ENCODE data around the gene FRMD5.

FRMD5 gene

DNA sequence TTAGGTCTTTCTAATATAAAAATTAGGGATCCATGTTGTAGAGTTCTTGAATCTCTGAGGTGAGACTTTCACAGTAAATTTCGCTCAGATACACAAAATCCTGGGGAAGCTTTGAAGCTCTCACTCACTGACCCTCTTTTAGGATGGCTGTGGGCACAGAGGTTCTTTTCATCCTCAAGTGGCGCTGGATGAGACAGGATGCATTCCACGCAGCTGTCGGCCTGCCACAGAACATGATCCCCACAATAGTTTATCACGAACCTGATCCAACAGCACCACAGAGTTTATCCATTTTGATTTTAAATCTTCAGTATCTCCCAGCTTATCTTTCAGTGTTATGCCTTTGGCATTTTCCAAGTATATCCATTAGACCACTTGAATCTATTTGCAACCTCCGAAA lies 276.4 kb downstream of the FRMD5 start:
- no peak for DNase-seq

DNA sequence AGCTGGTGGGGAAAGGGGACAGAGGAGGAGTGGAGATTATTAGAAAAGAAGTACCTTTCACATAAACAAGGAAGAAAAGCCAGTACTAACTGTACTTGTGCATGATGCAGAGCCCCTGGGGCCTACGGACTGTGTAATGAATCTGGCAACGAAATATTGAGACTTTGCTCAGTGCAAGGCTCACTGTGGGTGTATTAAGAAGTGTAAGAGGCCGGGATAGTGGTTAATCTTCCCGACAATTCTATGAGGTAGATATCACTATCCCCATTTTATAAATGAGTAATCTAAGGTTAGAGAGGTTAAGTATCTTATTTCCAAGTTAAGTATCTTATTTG lies 278.8 kb downstream of the FRMD5 start:
- no peak for DNase-seq

- DNase-seq: no peak
Observed at GRCh38 chr15:43915631-43916325, 279.3 kb downstream of the FRMD5 start.

DNA sequence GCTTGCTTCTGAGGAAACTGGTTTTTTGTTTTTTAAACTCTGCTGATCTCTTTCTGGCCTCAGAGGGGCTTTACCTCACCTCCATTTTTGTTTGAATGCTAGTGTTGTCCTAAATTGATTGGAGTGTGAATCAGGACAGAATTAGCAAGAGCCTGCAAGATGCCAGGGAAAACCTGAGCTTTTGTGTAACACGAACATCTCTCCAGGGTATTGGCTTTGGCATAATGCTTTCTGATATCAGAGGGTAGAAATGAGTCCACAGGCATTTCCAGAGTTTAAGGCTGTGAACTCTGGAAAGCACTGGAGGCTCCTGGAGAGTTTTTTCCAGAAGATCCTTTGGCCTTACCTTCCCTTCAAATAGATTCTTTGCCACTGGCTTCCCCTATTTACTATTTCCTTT lies 281.1 kb downstream of the FRMD5 start:
- no peak for DNase-seq

GRCh38 chr15:43913026-43913780 lies 281.9 kb downstream of the FRMD5 start:
- no peak for DNase-seq

- DNase-seq: no peak
Observed at GRCh38 chr15:43912208-43912607, 282.9 kb downstream of the FRMD5 start.

DNA sequence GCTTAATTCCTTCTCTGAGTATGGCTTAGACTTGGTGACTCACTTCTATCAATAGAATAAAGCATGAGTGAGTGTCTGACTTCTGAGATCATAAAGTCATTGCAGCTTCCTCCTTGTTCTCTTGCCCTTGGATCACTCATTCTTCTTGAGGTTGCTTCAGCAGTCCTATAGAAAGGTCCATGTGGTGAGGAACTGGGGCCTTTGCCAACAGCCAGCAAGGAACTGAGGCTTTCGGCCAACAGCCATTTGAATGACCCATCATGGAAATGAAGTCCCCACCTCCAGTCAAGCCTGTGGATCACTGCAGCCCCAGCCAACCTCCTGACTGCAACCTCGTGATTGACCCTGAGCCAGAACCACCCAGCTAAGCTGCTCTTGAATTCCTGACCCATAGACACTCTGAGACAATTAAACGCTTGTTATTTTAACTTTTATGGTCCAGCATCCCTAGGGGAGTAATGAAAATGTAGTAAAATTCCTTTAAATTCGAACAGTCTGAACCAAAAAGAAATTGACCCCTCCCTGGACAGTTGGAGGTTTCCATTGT lies 283.8 kb downstream of the FRMD5 start:
- DNase-seq: no peak

DNA sequence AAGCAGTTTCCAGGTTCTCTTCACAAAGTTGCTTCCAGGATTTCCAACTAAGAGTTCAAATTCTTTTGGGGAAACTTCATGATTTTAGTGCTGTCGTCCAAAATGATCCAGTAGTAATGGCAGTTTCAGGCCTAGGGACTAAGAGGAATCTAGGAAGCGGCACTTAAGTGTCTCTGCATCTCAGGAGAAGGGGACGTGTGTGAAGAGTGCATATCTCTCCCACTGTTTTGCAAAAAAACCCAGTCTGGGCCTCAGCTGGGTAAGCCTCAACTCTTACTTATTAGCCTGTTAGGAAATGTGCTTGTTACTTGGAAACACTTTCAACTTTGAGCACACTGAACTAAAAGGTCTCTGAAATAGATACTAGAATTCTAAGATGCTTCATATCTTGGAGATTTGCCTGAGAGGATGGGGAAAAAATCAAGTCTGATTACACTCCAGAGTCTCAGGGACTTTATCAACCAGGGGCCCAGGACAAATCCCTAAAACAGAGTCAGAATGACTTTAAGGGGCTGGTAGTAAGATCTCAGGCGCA lies 286.5 kb downstream of the FRMD5 start:
- no peak for DNase-seq

DNA sequence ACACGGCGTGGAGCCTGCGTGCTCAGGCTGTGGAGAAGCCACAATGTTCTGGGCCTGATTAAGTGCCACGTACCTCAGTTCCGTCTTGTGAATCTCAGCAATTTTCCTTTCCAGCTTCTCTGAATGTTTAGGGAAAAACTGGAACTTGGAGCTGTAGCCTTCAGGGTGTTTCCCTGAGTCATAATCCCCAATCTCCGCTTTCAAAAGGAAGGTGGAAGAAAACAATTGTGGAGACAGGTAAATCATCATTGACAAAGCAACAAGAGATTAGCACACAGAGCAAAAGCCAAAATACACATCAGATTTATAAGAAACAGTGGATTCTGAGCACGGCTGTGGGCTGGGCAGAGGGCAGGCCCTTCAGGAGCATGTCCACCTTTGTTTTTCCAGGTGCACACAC lies 289.3 kb downstream of the FRMD5 start:
- no peak for DNase-seq

- peak; percentile 54 for DNase-seq
Observed at GRCh38 chr15:43903864-43904290, 291.2 kb downstream of the FRMD5 start.

- DNase-seq: no peak
Observed at GRCh38 chr15:43901495-43901894, 293.6 kb downstream of the FRMD5 start.

- no peak for DNase-seq
Observed at GRCh38 chr15:43900996-43901395, 294.1 kb downstream of the FRMD5 start.

DNA sequence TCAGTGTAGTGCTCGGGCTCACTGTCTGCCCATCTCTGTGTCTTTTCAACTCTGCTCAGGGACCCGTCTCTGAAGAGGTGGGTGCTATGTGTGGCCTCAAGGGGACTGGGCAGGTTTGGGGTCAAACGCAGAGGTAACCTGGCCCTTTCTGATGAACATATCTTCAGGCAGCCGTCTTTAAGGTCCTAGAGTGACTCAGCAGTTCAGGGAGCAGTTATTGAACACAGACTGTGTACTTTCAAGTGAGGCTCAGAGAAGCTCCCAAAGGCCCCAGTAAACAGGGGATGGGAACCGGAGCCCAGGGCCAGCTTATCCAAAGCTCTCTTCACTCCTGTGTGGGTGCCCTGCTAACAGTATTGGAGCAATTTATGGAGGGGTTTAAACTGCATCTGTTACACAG lies 295.1 kb downstream of the FRMD5 start:
- no peak for DNase-seq

- no peak for DNase-seq
Observed at GRCh38 chr15:43898891-43899290, 296.2 kb downstream of the FRMD5 start.

DNA sequence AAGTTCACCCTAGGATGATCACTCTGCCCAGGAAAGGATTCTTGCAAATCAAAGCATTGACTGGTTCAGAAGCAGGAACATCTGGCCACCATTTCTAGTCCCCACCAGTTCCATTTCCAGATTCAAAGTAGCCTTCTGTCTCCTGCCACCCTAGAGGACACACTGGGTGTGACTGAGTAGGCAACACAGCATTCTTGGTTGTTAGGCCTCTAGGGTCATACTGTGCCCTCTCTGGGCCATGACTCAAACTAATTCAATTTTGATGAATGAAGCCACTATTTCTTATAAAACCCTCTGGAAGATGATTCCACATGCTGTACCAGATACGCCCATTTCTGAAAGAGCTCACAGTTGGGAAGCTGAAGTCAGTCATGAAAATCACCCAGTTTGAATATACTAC lies 298.5 kb downstream of the FRMD5 start:
- DNase-seq: no peak

- DNase-seq: no peak
Observed at GRCh38 chr15:43895586-43895985, 299.5 kb downstream of the FRMD5 start.

GRCh38 chr15:43893956-43894355 lies 301.1 kb downstream of the FRMD5 start:
- no peak for DNase-seq

GRCh38 chr15:43889042-43889441 lies 306.0 kb downstream of the FRMD5 start:
- DNase-seq: no peak

- DNase-seq: no peak
Observed at GRCh38 chr15:43887901-43888300, 307.2 kb downstream of the FRMD5 start.

- no peak for DNase-seq
Observed at GRCh38 chr15:43886558-43886957, 308.5 kb downstream of the FRMD5 start.

DNA sequence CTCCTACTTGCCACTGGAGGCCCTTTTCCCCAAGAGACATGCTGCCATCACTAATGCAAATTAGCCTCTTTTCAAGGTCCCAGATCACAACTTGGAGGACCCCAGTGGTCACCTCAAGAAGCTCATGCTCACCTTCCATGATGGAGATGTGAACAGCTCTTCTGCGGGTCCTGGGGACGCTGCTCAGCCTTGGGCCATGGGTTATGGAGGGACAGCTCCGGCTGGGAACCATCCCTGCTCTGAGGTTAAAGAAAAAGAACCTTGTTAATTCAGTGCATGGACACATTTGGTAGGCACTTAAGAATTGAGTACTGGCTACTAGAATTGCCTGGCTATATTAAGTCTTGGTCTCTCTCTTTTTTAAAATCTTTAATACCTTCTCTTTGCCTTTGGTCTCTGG lies 311.5 kb downstream of the FRMD5 start:
- no peak for DNase-seq

DNA sequence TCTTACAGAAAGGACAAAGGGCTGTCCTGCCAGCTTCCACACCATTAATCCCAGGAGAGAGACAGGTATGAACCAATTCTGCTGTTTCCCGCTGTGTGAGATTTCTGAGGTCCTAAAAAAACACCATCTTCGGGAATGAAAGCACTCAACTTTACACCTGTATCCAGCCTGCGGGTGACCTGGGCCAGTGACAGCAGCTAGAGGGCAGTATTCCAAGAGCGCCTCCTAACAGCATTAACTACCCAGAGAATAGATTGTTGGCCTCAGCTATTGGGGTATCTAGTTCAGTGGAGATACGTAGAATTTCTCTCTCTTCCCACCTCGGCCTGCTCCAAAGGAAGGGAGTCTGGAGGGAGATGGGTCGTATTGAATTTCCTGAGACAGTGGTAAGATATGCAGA lies 313.1 kb downstream of the FRMD5 start:
- DNase-seq: no peak

DNA sequence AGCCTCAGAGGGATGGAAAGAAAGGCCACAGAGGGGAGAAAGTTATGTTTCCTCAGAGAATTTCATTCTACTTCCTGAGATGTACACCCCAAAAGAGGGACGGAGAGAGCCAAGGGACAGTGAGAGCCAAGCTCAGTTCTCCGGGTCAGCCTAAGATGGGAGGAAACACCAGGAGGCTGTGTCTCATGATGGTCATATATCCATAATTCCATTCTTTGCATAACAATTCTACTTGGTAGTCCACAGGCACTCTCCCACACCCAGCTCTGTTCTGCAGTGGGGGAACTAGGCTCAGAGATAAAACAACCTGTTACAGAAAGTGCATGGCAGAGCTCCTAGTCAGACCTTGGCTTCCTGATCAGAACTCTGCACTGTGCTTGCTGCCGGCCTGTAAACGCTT lies 313.8 kb downstream of the FRMD5 start:
- no peak for DNase-seq
